HepG2 (cell line): Measurements from ENCODE around the gene VAV2. TPM values are rescaled to one million over a fixed set of nuclear protein-coding genes. Genes with fewer than 3 reads are reported as not detected.
A peak's percentile ranks its signal among the peaks of the same experiment; 100 is the strongest.

ENCODE experiments used
- ETV5 ChIP-seq: IDR thresholded peaks from 2 replicates; pipeline ENCODE4 v1.6.1; 2018; ENCODE audit warnings: missing biosample characterization, missing genetic modification reagents, inconsistent platforms, borderline replicate concordance
- HNRNPUL1 ChIP-seq: fragments of 200-400 bp; formaldehyde crosslinking; IDR thresholded peaks from 2 replicates; pipeline ENCODE4 v1.6.1; 2017; ENCODE audit warnings: low read depth, mild to moderate bottlenecking, low read length, moderate library complexity
- MTF1 ChIP-seq: sonication (generic); formaldehyde crosslinking; IDR thresholded peaks from 2 replicates; pipeline ENCODE4 v1.5.0; 2020; ENCODE audit warnings: missing genetic modification reagents
- MXI1 ChIP-seq: IDR thresholded peaks from 3 replicates; pipeline ENCODE4 v1.6.1; 2012; ENCODE audit warnings: low read depth, low read length, inconsistent platforms, borderline replicate concordance
- SCMH1 ChIP-seq: sonication (generic); formaldehyde crosslinking; IDR thresholded peaks from 2 replicates; pipeline ENCODE4 v1.9.0; 2021; ENCODE audit warnings: missing genetic modification reagents, mild to moderate bottlenecking, borderline replicate concordance
- SNAPC5 ChIP-seq: sonication (generic); formaldehyde crosslinking; IDR thresholded peaks from 2 replicates; pipeline ENCODE4 v1.8.1; 2023; ENCODE audit warnings: mild to moderate bottlenecking, missing genetic modification reagents, borderline replicate concordance
- STAT5B ChIP-seq: sonication (generic); formaldehyde crosslinking; IDR thresholded peaks from 2 replicates; pipeline ENCODE4 v1.4.0; 2020; ENCODE audit warnings: missing genetic modification reagents
- TCF7L2 ChIP-seq: IDR thresholded peaks from 2 replicates; pipeline ENCODE4 v1.6.1; 2011; ENCODE audit warnings: mild to moderate bottlenecking, low read depth, low read length, moderate library complexity
- TFAP4 ChIP-seq: sonication (generic); IDR thresholded peaks from 2 replicates; pipeline ENCODE4 v1.6.1; 2016; ENCODE audit warnings: low read depth, borderline replicate concordance
- THAP11 ChIP-seq: IDR thresholded peaks from 2 replicates; pipeline ENCODE4 v1.6.1; 2016; ENCODE audit warnings: missing biosample characterization, missing genetic modification reagents
- TRAFD1 ChIP-seq: sonication (generic); formaldehyde crosslinking; IDR thresholded peaks from 2 replicates; pipeline ENCODE4 v1.5.1; 2020; ENCODE audit warnings: missing genetic modification reagents, mild to moderate bottlenecking, borderline replicate concordance
- U2AF1 ChIP-seq: fragments of 200-400 bp; formaldehyde crosslinking; optimal IDR thresholded peaks from 2 replicates; pipeline ENCODE3; 2017; ENCODE audit warnings: mild to moderate bottlenecking, low read depth, low read length
- U2AF2 ChIP-seq: fragments of 200-400 bp; formaldehyde crosslinking; IDR thresholded peaks from 2 replicates; pipeline ENCODE4 v1.6.1; 2017; ENCODE audit warnings: low read depth, mild to moderate bottlenecking, low read length
- ZBTB4 ChIP-seq: sonication (generic); formaldehyde crosslinking; IDR thresholded peaks from 2 replicates; pipeline ENCODE4 v1.4.0; 2020; ENCODE audit warnings: missing genetic modification reagents, mild to moderate bottlenecking, borderline replicate concordance
- ZFYVE20 ChIP-seq: sonication (generic); formaldehyde crosslinking; IDR thresholded peaks from 2 replicates; pipeline ENCODE4 v1.8.0; 2023; ENCODE audit warnings: low read depth, mild to moderate bottlenecking, moderate library complexity, missing genetic modification reagents, borderline replicate concordance
- ZNF234 ChIP-seq: sonication (generic); formaldehyde crosslinking; conservative IDR thresholded peaks from 2 replicates; pipeline ENCODE4 v1.5.1; 2020; ENCODE audit warnings: mild to moderate bottlenecking, missing genetic modification reagents
- ZNF296 ChIP-seq: sonication (generic); formaldehyde crosslinking; conservative IDR thresholded peaks from 2 replicates; pipeline ENCODE4 v1.5.0; 2020; ENCODE audit warnings: mild to moderate bottlenecking, missing genetic modification reagents
- ZNF382 ChIP-seq: sonication (generic); formaldehyde crosslinking; IDR thresholded peaks from 2 replicates; pipeline ENCODE4 v1.5.0; 2020; ENCODE audit warnings: missing genetic modification reagents, mild to moderate bottlenecking, borderline replicate concordance
- ZNF501 ChIP-seq: sonication (generic); formaldehyde crosslinking; IDR thresholded peaks from 2 replicates; pipeline ENCODE4 v1.5.1; 2020; ENCODE audit warnings: mild to moderate bottlenecking, moderate library complexity, missing genetic modification reagents
- ZNF546 ChIP-seq: sonication (generic); formaldehyde crosslinking; conservative IDR thresholded peaks from 2 replicates; pipeline ENCODE4 v1.8.1; 2023; ENCODE audit warnings: mild to moderate bottlenecking, missing genetic modification reagents
- ZNF619 ChIP-seq: sonication (generic); formaldehyde crosslinking; IDR thresholded peaks from 2 replicates; pipeline ENCODE4 v1.4.0; 2020; ENCODE audit warnings: mild to moderate bottlenecking, missing genetic modification reagents
- ZNF770 ChIP-seq: sonication (generic); formaldehyde crosslinking; IDR thresholded peaks from 2 replicates; pipeline ENCODE4 v1.5.0; 2020; ENCODE audit warnings: mild to moderate bottlenecking, missing genetic modification reagents
- polyA plus RNA-seq, 8 experiments: library from polyadenylated mRNA; depleted of rRNA in 3 of 8; stranded (reverse) in 7 of 8; unstranded in 1 of 8; fragments of >200 nt; fragmentation: Illumina TruSeq in 4 of 8; extraction: Trizol in 4 of 8; gene quantifications; 2 replicates each; pipeline versions ENCODE4 v1.2.1 to v1.2.3, GENCODE V29; 2011 to 2016; ENCODE audit warnings: low read depth in 4 of 8, missing spikeins in 1 of 8, mixed read lengths in 1 of 8; ENCODE audit not compliant: insufficient read depth in 1 of 8
- total RNA-seq, 5 experiments: library from RNA; depleted of rRNA; stranded (reverse); fragments of >200 nt; fragmentation: Illumina TruSeq; extraction: Trizol; gene quantifications; 2 replicates each; pipeline ENCODE4 v1.2.3, GENCODE V29; 2016; ENCODE audit warnings: low read depth in 1 of 5

The VAV2 gene
- total and polyA plus RNA-seq, 2 of the 13 experiments (the other 11 are each of a cell fraction or from before 2014, with no cell fraction given) = 22.5 to 22.9 TPM

- TF ChIP-seq TRAFD1 (CRISPR knock-in tag) = no peak
- TF ChIP-seq ZNF619 (CRISPR knock-in tag) = no peak
- peak; percentile 87 for TF ChIP-seq TFAP4
- TF ChIP-seq ETV5 = peak; percentile 58; the same call in 1 of the 2 replicates
- TF ChIP-seq ZNF296 (CRISPR knock-in tag) = no peak; the same call in 1 of the 2 replicates
- peak; percentile 59; the same call in 1 of the 3 replicates for TF ChIP-seq MXI1
- TF ChIP-seq HNRNPUL1 = no peak
- peak; percentile 45 for TF ChIP-seq U2AF1
- no peak for TF ChIP-seq ZNF382 (CRISPR knock-in tag)
- no peak for TF ChIP-seq SNAPC5
- no peak for TF ChIP-seq TCF7L2
- TF ChIP-seq ZBTB4 (CRISPR knock-in tag) = no peak
- TF ChIP-seq ZNF546 (CRISPR knock-in tag) = 0 out of 2 replicates have a peak, but pooled peaks have one; percentile 2
- no peak for TF ChIP-seq MTF1 (CRISPR knock-in tag)
- TF ChIP-seq ZNF234 (CRISPR knock-in tag) = no peak
- no peak for TF ChIP-seq ZFYVE20
- 0 out of 2 replicates have a peak, but pooled peaks have one; percentile 10 for TF ChIP-seq ZNF501
- no peak for TF ChIP-seq STAT5B (CRISPR knock-in tag)
- TF ChIP-seq U2AF2 = no peak
- no peak for TF ChIP-seq THAP11 (CRISPR knock-in tag)
- no peak for TF ChIP-seq SCMH1
- no peak for TF ChIP-seq ZNF770
These were observed 13.8 kb downstream of the VAV2 start (continued) for GRCh38 chr9:133978226-133978898.
